HG02981 (cell line): ENCODE results near the gene SMARCA4.

Source experiments
- ATAC-seq: cut with Tn5 transposase; IDR thresholded peaks from one replicate; pipeline ENCODE4 v1.9.1; 2021; ENCODE audit warnings: mild to moderate bottlenecking, moderate library complexity; ENCODE audit not compliant: unreplicated experiment

The SMARCA4 gene

DNA sequence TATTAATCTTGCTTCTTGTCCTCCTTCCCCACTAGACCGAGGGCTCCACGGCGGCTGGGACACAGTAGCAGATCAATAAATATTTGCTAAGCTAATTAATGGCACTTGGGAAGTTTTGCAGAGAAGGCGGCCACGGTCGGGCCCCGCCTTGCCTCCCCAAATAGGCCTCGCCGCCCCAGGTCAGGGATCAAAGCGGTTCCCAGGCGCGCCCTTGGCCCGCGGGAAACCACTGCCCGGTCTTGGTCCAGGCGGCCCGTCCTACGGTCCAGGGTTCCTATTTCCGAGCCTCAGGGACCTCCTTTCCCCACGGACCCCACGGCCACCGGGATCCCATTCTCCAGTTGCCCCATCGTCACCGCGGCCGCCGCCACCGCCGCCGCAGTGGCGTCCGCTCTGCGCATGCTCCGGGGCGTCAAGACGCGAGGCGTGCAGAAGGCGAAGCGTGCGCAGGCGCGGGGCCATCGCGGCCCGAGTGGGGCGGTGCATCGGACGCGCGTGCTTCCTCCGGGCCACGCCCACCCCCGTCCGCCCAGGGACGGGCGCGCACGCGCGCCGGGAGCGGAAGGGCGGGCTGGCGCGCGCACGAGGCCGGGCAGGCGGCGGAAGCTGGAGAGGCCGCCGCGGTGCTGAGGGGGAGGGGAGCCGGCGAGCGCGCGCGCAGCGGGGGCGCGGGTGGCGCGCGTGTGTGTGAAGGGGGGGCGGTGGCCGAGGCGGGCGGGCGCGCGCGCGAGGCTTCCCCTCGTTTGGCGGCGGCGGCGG, at the start of gene SMARCA4:
TSS of gene SMARCA4 (plus strand) at position 717 of the 759 bp plus-strand sequence. CDS start 23,122 bp downstream, outside the sequence.
- ATAC-seq: peak; percentile 68

DNA sequence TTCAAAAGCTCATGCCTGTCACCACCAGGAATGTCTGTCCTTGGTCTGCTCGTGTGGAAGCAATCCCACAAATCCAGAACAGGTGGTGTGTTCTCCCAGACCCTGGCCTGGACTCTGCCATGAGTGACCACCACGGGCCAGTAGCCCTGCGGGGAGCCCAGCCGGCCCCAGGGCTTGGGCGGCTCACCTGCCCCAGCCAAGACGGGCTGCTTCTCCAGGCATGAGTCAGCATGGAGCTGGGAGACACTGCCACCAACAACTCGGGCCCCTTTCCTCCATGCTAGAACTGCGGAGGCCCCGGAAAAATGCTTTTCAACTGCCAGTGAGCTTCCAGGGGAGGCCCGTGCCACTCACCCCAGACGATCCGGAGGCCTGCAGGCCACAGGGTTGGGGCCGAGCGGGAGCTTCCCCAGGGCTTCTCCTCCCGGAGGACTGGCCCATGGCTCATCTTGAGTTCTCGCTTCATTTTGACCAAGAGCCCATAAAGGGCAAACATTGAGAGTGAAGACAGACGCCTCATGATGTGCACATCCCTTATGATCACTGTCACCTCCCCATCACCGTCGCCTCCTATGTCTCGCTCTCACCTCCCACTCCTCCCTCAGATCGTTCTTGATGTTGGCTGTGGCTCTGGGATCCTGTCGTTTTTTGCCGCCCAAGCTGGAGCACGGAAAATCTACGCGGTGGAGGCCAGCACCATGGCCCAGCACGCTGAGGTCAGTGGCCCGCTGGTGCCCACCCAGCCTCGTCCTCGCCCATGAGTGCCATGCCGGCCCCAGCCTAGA, 49.1 kb upstream of the SMARCA4 start:
- ATAC-seq: no peak

DNA sequence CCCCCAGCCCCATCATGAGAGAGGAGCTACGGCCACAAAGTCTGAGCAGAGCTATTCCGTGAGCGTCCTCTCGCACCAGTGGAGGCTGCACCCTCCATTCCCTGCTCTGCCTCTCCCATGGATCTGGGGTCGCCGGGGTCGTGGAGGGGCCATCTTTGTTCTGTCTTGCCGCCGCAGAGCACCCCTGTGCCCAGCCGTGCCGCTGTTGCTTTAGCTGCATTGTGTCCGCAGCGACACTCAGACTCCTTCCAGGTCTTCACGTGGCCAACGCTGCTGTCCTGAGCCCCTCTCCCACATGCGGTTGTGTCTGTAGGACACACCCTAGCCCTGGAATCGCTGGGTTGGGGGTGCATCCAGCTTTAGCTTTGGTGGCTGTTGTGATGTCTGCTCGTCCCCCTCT, 48.2 kb upstream of the SMARCA4 start:
- no peak for ATAC-seq

DNA sequence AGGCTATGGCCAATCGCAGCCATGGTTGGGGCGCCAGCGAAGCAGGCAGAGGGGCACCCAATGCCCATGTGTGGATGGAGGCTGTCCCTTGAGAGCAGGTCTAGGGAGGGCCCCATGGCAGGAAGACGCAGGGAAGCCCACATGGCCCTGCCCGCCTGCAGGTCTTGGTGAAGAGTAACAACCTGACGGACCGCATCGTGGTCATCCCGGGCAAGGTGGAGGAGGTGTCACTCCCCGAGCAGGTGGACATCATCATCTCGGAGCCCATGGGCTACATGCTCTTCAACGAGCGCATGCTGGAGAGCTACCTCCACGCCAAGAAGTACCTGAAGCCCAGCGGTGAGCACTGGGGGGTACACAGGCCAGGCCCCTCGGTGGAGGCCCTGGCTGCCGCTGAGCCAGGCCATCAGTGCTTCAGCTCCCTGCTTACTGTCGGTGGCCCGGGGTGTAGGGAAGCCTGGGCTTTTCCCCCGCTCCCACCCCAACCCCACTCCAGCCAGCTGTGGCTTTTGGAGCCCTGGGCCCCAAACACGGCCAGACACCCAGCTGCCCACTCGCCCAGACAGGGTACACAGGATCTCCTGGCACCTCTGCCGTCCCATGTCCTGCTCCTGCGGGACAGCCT, 47.0 kb upstream of the SMARCA4 start:
- ATAC-seq: no peak

DNA sequence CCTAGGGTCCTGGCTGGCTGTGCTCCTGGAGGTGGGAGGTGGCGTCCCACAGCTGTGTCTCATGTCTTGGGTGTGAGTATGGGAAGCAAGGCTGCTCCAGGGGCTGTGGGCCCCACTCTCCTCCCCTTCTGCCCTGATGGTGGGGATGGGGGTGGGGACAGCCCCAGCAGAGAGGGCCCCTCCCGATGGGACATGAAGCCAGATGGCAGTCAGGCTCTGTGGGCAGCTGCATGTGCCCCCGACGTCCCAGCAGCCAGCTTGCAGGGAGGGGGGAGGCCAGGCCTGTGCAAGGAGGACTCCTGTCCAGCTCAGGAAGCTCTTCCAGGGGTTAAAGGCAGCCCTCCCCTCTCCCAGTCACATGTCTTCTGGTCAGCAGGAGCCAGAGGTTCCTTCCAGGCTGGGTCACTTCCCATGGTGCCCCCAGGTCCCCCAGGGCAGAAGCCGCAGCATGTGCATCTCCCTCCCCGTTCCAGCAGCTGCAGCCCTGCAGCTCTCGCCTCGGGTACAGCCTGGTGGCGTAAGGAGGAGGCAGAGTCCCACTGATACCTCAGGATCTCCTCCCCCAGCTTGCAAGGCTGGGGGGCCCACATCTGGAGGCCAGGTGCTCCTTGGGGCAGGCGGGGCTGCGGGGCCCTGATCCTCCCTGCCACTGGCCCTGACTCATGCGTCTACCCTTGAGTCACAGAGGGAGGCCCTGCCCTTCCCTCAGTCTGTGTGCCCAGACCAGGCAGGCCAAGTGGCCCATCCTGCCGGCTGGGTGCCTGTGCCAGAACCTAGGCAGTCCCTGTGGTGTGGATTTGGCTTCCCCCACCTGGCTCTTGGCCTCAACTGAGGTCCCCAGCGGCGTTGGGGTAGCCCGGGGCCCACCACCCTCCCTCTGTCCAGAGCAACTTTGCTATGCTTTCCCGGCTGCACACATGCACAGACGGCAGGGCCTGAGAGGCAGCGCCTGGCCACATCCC, 45.4 kb upstream of the SMARCA4 start:
- no peak for ATAC-seq

DNA sequence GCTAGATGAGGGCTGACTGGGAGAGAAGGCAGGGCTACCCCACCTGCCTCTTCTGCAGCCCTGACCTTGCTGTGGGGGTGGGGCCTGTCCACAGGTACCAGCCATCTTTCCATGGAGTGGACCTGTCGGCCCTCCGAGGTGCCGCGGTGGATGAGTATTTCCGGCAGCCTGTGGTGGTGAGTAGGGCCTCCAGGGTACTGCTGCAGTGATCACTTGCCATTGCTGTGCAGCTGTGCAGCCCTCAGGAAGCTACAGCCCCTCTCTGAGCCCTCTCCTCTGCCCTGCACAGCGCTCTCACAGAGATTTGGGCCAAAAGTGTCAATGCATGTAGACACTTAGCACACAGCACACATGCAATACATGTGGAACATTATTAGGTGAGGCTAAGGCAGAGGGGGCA, 44.2 kb upstream of the SMARCA4 start:
- no peak for ATAC-seq

DNA sequence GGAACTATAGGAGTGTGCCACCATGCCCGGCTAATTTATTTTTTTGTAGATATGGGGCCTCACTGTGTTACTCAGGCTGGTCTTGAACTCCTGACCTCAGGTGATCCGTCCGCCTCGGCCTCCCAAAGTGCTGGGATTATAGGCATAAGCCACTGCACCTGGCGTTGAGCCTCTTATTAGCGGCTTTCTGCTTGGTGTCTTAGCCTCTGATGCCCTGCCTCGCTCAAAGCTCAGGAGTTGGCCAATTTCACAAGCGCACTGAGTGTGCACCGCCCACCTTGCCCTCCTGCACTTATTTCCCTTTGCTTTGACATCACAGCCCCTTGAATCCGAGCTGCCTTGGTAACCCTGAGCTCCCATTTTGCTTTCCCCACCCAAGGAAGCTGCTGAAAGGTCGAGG, 42.5 kb upstream of the SMARCA4 start:
- ATAC-seq: no peak

DNA sequence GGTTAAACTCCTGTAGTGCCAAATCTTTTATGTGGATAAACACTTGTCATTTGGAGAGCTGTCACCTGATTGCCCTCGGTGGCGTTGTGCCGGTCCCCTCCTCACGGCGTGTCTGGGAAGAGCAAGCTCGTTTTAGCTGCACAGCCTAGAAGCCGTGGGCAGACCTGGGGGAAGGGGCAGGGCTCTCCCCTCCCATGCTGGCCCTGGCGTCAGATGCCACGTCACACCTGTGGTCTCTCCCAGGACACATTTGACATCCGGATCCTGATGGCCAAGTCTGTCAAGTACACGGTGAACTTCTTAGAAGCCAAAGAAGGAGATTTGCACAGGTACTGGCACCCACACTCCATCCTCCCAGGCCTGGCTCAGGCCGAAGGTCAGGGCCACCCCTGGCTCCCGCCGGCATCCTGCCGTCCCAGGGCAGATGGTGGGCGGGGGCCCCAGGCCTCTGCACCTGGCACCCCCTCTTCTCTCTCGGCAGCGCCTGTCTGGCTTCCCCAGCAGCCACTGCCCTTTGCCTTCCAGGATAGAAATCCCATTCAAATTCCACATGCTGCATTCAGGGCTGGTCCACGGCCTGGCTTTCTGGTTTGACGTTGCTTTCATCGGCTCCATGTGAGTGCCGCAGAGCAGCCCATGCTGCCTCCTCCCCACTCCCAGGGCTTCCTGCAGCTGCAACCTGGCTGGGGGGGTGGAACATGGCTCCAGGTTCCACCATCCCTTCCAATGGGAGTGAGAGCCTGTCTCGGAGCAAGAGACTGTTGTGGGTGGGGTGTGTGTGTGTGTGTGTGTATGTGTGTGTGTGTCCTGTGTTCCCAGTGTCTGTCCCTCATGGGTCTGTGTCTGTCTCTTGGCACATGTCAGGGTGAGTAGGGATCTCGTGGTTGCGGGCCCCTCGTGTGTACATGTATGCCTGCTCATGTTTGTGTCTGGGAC, 41.2 kb upstream of the SMARCA4 start:
- no peak for ATAC-seq

DNA sequence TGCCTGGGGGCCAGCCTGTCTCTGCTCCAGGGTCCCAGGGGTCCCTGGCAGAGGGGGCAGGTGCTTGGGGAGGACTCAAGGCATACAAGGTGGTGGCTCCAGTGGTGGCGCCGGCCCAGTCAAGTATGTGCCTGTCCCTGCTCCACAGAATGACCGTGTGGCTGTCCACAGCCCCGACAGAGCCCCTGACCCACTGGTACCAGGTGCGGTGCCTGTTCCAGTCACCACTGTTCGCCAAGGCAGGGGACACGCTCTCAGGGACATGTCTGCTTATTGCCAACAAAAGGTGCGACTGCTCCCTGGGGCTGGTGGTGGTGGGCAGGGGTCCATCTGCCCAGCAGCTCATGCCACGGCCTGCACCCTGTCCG, 40.6 kb upstream of the SMARCA4 start:
- ATAC-seq: no peak

DNA sequence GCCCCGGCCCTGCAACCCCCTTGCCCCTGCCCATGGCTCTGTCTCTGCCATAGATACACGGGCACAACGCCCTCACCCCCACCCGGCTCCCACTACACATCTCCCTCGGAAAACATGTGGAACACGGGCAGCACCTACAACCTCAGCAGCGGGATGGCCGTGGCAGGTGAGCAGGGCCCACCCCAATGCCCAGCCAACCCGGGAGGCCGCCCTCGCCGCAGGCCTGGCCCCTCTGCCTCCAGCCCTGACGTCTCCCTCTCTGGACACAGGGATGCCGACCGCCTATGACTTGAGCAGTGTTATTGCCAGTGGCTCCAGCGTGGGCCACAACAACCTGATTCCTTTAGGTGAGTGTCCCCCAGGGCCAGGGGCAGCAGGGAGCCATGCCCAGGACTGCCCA, 40.0 kb upstream of the SMARCA4 start:
- ATAC-seq: no peak

DNA sequence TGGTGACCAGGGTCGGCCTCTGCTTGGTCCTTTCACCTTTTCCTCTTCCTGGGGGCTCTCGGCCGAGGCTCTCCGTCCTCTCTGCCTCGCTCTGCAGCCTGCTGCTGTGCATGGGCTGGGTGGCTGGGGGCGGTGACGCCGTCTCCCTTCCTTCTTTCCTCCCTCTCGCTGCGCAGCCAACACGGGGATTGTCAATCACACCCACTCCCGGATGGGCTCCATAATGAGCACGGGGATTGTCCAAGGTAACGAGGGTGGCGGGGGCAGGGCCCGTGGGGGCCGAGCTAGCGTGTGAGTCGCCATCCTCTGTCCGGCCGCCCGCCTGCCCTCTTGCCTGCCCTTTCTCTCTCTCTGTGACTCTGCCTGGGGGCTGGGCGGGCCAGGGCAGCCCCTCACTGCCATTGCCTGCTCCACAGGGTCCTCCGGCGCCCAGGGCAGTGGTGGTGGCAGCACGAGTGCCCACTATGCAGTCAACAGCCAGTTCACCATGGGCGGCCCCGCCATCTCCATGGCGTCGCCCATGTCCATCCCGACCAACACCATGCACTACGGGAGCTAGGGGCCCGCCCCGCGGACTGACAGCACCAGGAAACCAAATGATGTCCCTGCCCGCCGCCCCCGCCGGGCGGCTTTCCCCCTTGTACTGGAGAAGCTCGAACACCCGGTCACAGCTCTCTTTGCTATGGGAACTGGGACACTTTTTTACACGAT, 39.5 kb upstream of the SMARCA4 start:
- ATAC-seq: no peak

DNA sequence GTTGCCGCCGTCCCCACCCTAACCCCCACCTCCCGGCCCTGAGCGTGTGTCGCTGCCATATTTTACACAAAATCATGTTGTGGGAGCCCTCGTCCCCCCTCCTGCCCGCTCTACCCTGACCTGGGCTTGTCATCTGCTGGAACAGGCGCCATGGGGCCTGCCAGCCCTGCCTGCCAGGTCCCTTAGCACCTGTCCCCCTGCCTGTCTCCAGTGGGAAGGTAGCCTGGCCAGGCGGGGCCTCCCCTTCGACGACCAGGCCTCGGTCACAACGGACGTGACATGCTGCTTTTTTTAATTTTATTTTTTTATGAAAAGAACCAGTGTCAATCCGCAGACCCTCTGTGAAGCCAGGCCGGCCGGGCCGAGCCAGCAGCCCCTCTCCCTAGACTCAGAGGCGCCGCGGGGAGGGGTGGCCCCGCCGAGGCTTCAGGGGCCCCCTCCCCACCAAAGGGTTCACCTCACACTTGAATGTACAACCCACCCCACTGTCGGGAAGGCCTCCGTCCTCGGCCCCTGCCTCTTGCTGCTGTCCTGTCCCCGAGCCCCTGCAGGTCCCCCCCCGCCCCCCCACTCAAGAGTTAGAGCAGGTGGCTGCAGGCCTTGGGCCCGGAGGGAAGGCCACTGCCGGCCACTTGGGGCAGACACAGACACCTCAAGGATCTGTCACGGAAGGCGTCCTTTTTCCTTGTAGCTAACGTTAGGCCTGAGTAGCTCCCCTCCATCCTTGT, 38.8 kb upstream of the SMARCA4 start:
- no peak for ATAC-seq

DNA sequence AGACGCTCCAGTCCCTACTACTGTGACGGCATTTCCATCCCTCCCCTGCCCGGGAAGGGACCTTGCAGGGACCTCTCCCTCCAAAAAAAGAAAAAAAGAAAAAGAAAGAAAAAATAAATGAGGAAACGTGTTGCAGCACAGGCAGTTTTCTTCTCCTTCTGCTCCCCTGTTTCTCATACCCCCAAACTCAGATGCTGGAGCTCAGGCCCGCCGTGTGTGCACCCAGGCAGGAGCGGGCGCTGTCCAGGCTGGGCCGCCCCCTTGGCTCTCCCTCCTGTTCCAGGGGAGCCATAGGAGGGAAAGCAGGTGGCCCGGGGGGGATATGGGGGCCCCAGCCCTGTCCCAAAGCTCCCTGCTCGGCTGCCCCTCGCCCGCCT, 38.2 kb upstream of the SMARCA4 start:
- ATAC-seq: no peak

DNA sequence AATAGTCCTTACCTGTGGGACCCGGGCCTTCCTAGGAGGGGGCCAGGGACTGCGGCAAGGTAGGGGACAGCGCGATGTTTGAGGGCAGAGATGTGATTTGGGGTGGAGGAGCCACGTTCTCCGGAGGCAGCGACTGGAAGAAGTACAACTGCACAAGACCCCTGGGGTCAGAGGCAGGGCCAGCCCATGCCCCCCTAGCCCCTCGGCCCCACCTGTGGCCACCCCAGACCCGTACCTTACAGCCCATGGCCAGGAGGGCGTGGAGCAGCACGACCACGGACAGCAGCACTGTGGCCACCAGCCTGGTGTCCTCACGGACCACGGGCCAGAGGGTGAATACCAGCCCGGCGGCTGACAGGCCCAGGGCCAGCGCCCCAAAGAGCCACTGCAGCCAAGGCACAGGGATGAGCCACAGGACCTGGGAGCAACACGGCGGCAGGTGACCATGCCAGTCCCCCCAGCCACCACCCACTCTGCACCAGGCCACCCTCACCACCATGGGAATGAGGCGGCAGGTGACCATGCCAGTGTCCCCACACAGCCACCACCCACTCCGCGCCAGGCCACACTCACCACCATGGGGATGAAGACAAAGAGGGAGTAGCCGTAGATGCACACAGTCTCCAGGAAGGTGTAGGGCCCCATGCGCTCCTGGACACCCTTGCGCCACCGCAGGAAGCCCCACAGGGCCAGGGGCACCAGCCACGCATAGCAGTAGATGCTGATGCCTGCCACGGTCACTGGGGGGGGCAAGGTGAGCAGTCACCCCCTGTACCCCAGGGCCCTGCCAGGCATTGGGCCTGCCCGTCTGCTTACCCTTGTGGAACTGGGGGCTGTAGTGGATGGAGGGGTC, 37.3 kb upstream of the SMARCA4 start:
- ATAC-seq: no peak

DNA sequence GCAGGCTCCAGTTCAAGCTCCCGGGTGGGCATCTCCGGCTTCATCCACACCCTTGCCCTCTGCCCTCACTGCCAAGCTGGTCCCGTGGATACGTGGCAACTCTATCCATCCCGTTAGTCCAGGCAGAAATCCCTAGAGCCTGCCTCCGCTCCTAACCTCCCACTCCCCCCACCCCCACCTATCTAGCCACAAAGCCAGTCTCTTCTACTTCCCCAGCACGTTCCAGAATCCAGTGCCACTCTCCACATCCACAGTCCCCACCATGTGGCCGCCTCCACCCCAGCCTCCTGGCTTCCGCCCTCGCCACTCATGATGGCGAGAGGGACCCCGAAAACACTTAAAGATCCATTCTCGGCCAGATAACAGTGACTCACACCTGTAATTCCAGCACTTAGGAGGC, 36.2 kb upstream of the SMARCA4 start:
- ATAC-seq: no peak

DNA sequence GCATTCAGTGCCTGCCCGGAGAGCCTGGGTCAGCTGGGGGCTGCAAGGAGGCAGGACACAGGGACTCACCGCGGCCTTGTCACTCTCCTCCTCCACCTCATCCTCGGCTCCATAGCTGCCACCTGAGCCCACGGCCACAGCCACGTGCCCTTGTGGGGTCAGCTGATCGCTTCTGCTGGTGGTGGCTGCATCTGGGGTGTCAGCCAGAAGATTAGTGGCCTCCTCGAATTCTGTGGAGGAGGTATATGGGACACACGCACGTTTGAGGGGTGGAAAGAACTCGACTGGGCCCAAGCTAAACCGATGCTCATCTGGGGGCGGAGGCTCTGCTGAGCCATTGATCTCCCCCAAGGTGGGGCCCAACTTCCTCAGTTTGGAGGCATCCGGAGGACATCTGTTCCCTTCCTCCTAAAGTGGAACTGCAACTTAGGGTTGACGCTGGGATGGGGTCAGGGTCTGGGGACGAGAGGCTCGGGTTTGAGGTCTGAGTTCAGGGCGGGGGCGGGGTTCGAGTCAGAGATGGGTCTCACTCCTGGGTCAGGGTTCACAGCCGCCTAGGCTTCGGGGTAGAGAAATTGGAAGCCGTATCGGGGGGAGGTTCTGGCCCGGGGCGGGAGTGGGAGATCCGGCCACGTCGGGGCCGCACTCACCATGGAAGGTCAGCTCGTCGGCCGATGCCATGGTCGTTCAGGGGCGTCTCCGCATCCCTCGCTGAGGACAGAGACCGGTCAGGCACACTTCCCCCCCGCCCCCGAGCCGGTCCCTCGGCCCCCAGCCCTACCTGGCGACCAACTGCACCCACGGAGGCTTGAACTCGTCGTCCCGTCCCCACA, 32.9 kb upstream of the SMARCA4 start:
- ATAC-seq: no peak
